GM19468 (cell line): ENCODE results near the gene PCDH19.

Experiments used
- ATAC-seq: cut with Tn5 transposase; IDR thresholded peaks from one replicate; pipeline ENCODE4 v1.9.1; 2021; ENCODE audit warnings: mild to moderate bottlenecking, moderate library complexity, moderate number of reproducible peaks; ENCODE audit not compliant: unreplicated experiment; ENCODE audit errors: extremely low read depth

PCDH19 gene

GRCh38 chrX:100405424-100405823 is 4.6 kb downstream of the PCDH19 start:
- ATAC-seq, result no peak

- ATAC-seq, result no peak
Observed at GRCh38 chrX:100404851-100405250, 5.2 kb downstream of the PCDH19 start.

- ATAC-seq, result no peak
Observed at GRCh38 chrX:100395781-100396180, 14.3 kb downstream of the PCDH19 start.

- ATAC-seq, result no peak
Observed at GRCh38 chrX:100381619-100382018, 28.5 kb downstream of the PCDH19 start.

GRCh38 chrX:100379388-100379986 is 30.6 kb downstream of the PCDH19 start:
- ATAC-seq, result no peak

- no peak for ATAC-seq
Observed at GRCh38 chrX:100377826-100378225, 32.2 kb downstream of the PCDH19 start.

- ATAC-seq, result no peak
Observed at GRCh38 chrX:100376576-100376975, 33.5 kb downstream of the PCDH19 start.

- no peak for ATAC-seq
Observed at GRCh38 chrX:100373673-100374072, 36.4 kb downstream of the PCDH19 start.

- ATAC-seq, result no peak
Observed at GRCh38 chrX:100368167-100368566, 41.9 kb downstream of the PCDH19 start.

GRCh38 chrX:100363896-100364295 is 46.2 kb downstream of the PCDH19 start:
- no peak for ATAC-seq

- ATAC-seq, result no peak
Observed at GRCh38 chrX:100358766-100359165, 51.3 kb downstream of the PCDH19 start.

GRCh38 chrX:100356351-100356896 is 53.6 kb downstream of the PCDH19 start:
- ATAC-seq, result no peak

GRCh38 chrX:100355680-100356079 is 54.4 kb downstream of the PCDH19 start:
- no peak for ATAC-seq

- no peak for ATAC-seq
Observed at GRCh38 chrX:100353326-100353725, 56.7 kb downstream of the PCDH19 start.

GRCh38 chrX:100350704-100351489 is 59.2 kb downstream of the PCDH19 start:
- no peak for ATAC-seq

- no peak for ATAC-seq
Observed at GRCh38 chrX:100349391-100349790, 60.7 kb downstream of the PCDH19 start.

- no peak for ATAC-seq
Observed at GRCh38 chrX:100341142-100341510, 68.9 kb downstream of the PCDH19 start.

- ATAC-seq, result no peak
Observed at GRCh38 chrX:100340491-100341141, 69.5 kb downstream of the PCDH19 start.

GRCh38 chrX:100328351-100328750 is 81.7 kb downstream of the PCDH19 start:
- ATAC-seq, result no peak

- no peak for ATAC-seq
Observed at GRCh38 chrX:100319716-100320115, 90.4 kb downstream of the PCDH19 start.

GRCh38 chrX:100316987-100317386 is 93.1 kb downstream of the PCDH19 start:
- no peak for ATAC-seq
